HepG2 (cell line): ENCODE results near the gene ERC1. TPM values are rescaled to one million over a fixed set of nuclear protein-coding genes. Genes with fewer than 3 reads are reported as not detected.

ENCODE experiments used
- ATAC-seq: fragments of 200-7000 bp; cut with Tn5 transposase; 3 replicates; pipeline ENCODE4 v1.9.1; 2020; ENCODE audit warnings: mild to moderate bottlenecking, moderate library complexity
- BruUV-seq: library from RNA; stranded (reverse); fragments of 400-500 nt; replicated peaks from 2 replicates; lab custom pipeline; 2021; lab: Mats Ljungman, UMichigan
- CTCF ChIA-PET: fragments of 300-600 bp; formaldehyde crosslinking; extraction: SDS; loops from one replicate; lab custom pipeline; 2021; ENCODE audit warnings: low total read pairs, inconsistent platforms, low intra/inter-chr PET ratio; lab: Yijun Ruan, JAX
- POLR2A ChIA-PET: fragments of 350-600 bp; sonication (Branson Sonifier 250); formaldehyde crosslinking; loops from one replicate; lab custom pipeline; 2020; ENCODE audit warnings: antibody characterized with exemption, inconsistent platforms; lab: Yijun Ruan, JAX
- DNase-seq: peaks from one replicate; pipeline ENCODE4 v3.0.0-alpha.2; 2015; ENCODE audit warnings: low spot score
- FAIRE-seq: peaks from 3 replicates; lab custom pipeline; 2011; peaks lifted over from hg19 to GRCh38; lab: Jason Lieb, UNC
- H2AFZ ChIP-seq: one replicate; pipeline ENCODE4 v1.6.1; 2011; ENCODE audit warnings: low read length, inconsistent platforms
- H3K27ac ChIP-seq: fragments of 300-600 bp; 3 replicates; pipeline ENCODE4 v1.8.0; 2011; ENCODE audit warnings: mixed run types, mild to moderate bottlenecking, mixed read lengths, low read length, inconsistent platforms; ENCODE audit not compliant: insufficient read depth; ENCODE audit errors: extremely low read length
- H3K27me3 ChIP-seq, 2 experiments: fragments of 200-600 bp in 1 of 2; 2 replicates in 1 of 2; 3 replicates in 1 of 2; pipeline versions ENCODE4 v1.6.0 to v1.8.0; 2011; ENCODE audit warnings: low read length in 2 of 2, mild to moderate bottlenecking in 2 of 2, moderate library complexity in 2 of 2, inconsistent platforms in 1 of 2; ENCODE audit not compliant: insufficient read depth in 2 of 2, control insufficient read depth in 1 of 2
- H3K36me3 ChIP-seq, 2 experiments: fragments of 200-600 bp in 1 of 2; replicated peaks in 1 of 2; 2 replicates in 1 of 2; 3 replicates in 1 of 2; pipeline versions ENCODE4 v1.5.1 to v1.8.0; 2011; ENCODE audit warnings: low read length in 2 of 2, inconsistent platforms in 1 of 2; ENCODE audit not compliant: insufficient read depth in 2 of 2, control insufficient read depth in 1 of 2
- H3K4me1 ChIP-seq: 2 replicates; pipeline ENCODE4 v1.5.1; 2012; ENCODE audit warnings: low read length, inconsistent platforms; ENCODE audit not compliant: insufficient read depth
- H3K4me2 ChIP-seq: 2 replicates; pipeline ENCODE4 v1.6.0; 2011; ENCODE audit warnings: low read depth, low read length, inconsistent platforms
- H3K4me3 ChIP-seq, 3 experiments: fragments of 200-600 bp in 1 of 3; sonication (generic), shearing (Covaris generic) in 1 of 3; replicated peaks in 1 of 3; 2 replicates each; pipeline ENCODE4 v1.5.1; 2011 to 2016; ENCODE audit warnings: low read length in 3 of 3, inconsistent platforms in 2 of 3, low read depth in 2 of 3, mild to moderate bottlenecking in 2 of 3, control low read depth in 1 of 3, mixed read lengths in 1 of 3; ENCODE audit not compliant: insufficient read depth in 1 of 3
- H3K79me2 ChIP-seq: one replicate; pipeline ENCODE4 v1.6.1; 2011; ENCODE audit warnings: low read length, inconsistent platforms; ENCODE audit not compliant: insufficient read depth
- H3K9ac ChIP-seq: 2 replicates; pipeline ENCODE4 v1.6.0; 2011; ENCODE audit warnings: mild to moderate bottlenecking, low read depth, low read length, inconsistent platforms; ENCODE audit not compliant: insufficient read depth
- H3K9me3 ChIP-seq: 2 replicates; pipeline ENCODE4 v1.5.1; 2012; ENCODE audit warnings: mild to moderate bottlenecking, low read length
- H4K20me1 ChIP-seq: 2 replicates; pipeline ENCODE4 v1.6.0; 2011; ENCODE audit warnings: inconsistent platforms, mild to moderate bottlenecking, low read length, moderate library complexity; ENCODE audit not compliant: insufficient read depth
- CCDC6 ChIP-seq: sonication (generic); formaldehyde crosslinking; IDR thresholded peaks from 2 replicates; pipeline ENCODE4 v1.8.1; 2022; ENCODE audit warnings: mild to moderate bottlenecking, missing genetic modification reagents, moderate library complexity
- HNF4A ChIP-seq: sonication (generic); formaldehyde crosslinking; IDR thresholded peaks from 2 replicates; pipeline ENCODE4 v1.4.0; 2020; ENCODE audit warnings: missing genetic modification reagents
- SMC3 ChIP-seq: IDR thresholded peaks from 2 replicates; pipeline ENCODE4 v1.6.1; 2011; ENCODE audit warnings: low read length, improper control_type of control experiment
- ZNF543 ChIP-seq: sonication (generic); formaldehyde crosslinking; IDR thresholded peaks from 2 replicates; pipeline ENCODE4 v1.4.0; 2020; ENCODE audit warnings: mild to moderate bottlenecking, missing genetic modification reagents
- ZNF720 ChIP-seq: sonication (generic); formaldehyde crosslinking; IDR thresholded peaks from 2 replicates; pipeline ENCODE4 v1.4.0; 2020; ENCODE audit warnings: missing genetic modification reagents
- WGBS: methylation state at CpG from one replicate; pipeline ENCODE4 v1.1.6; 2017; ENCODE audit warnings: low lambda C conversion rate; 5-methylcytosine and 5-hydroxymethylcytosine counted together
- in situ Hi-C: cut with HindIII; loops from 2 replicates; pipeline ENCODE4 v1.10.0; 2017; ENCODE audit warnings: low pct_unique_long_range_greater_than_20kb; ENCODE audit not compliant: extremely low pct_ligation_motif_present
- intact Hi-C: fragments of 100-400 bp; cut with micrococcal nuclease; formaldehyde crosslinking; loops from one replicate; pipeline ENCODE4 v1.10.0; 2022; ENCODE audit not compliant: unreplicated experiment
- polyA plus RNA-seq, 8 experiments: library from polyadenylated mRNA; depleted of rRNA in 3 of 8; stranded (reverse) in 7 of 8; unstranded in 1 of 8; fragments of >200 nt; fragmentation: Illumina TruSeq in 4 of 8; extraction: Trizol in 4 of 8; gene quantifications; 2 replicates each; pipeline versions ENCODE4 v1.2.1 to v1.2.3, GENCODE V29; 2011 to 2016; ENCODE audit warnings: low read depth in 4 of 8, missing spikeins in 1 of 8, mixed read lengths in 1 of 8; ENCODE audit not compliant: insufficient read depth in 1 of 8
- total RNA-seq, 5 experiments: library from RNA; depleted of rRNA; stranded (reverse); fragments of >200 nt; fragmentation: Illumina TruSeq; extraction: Trizol; gene quantifications; 2 replicates each; pipeline ENCODE4 v1.2.3, GENCODE V29; 2016; ENCODE audit warnings: low read depth in 1 of 5
- TF ChIP-seq, protein P1 (sequence below): sonication (generic); formaldehyde crosslinking; conservative IDR thresholded peaks from 2 replicates; pipeline ENCODE4 v1.8.1; 2023; ENCODE audit warnings: missing genetic modification reagents
- TF ChIP-seq, protein P2 (sequence below): sonication (generic); formaldehyde crosslinking; IDR thresholded peaks from 2 replicates; pipeline ENCODE4 v1.9.0; 2021; ENCODE audit warnings: mild to moderate bottlenecking, missing genetic modification reagents

The ERC1 gene
- total and polyA plus RNA-seq, 2 of the 13 experiments (the other 11 are each of a cell fraction or from before 2014, with no cell fraction given): 6.1 to 12.4 TPM

DNA sequence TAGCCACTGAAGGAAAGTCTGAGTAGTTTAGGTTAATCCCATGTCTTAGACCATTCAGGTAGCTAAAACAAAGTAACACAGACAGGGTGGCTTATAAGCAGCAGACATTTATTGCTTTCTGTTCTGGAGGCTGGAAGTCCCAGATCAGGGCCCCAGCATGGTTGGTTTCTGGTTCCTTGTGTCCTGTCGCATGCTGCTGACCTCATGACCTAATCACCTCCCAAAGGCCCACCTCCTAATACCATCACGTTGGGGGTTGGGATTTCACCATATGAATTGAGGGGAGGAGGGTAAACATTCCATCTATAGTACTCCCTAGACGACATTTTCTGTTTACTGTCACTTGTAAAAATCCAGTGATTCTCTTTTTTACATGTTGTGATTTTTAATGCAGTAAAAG, 454.8 kb downstream of the ERC1 start:
- ATAC-seq: no peak
- ChIA-PET POLR2A (no interaction called here), CTCF (no interaction called here)
- Histone ChIP-seq H3K27ac (no peak overlapping the region), H3K9ac (no peak overlapping the region), H4K20me1 (no peaks in the 10 kb centered on the region), H3K4me2 (no peak overlapping the region), H2AFZ (no peak overlapping the region), H3K36me3 (peaks cover 3 to 10% of the 10 kb centered on the region in 2 experiments; a peak in 2 of 5 replicates), H3K27me3 (no peaks in the 10 kb centered on the region), H3K4me3 (no peak overlapping the region), H3K9me3 (no peaks in the 10 kb centered on the region), H3K79me2 (no peaks in the 10 kb centered on the region), H3K4me1 (no peaks in the 10 kb centered on the region)
- BruUV-seq: TSS peak; percentile 29
- no peak for DNase-seq
- 67% methylated on average over 3 of the region's 3 CpGs for WGBS
- intact Hi-C loops (no loop called here), in situ Hi-C loops (no loop called here)
- no peak for FAIRE-seq
- TF ChIP-seq CCDC6 (CRISPR knock-in tag) (no peak), ZNF720 (CRISPR knock-in tag) (no peak), SMC3 (no peak), ZNF543 (CRISPR knock-in tag) (no peak), HNF4A (CRISPR knock-in tag) (no peak)
- TF ChIP-seq, protein P1, sequence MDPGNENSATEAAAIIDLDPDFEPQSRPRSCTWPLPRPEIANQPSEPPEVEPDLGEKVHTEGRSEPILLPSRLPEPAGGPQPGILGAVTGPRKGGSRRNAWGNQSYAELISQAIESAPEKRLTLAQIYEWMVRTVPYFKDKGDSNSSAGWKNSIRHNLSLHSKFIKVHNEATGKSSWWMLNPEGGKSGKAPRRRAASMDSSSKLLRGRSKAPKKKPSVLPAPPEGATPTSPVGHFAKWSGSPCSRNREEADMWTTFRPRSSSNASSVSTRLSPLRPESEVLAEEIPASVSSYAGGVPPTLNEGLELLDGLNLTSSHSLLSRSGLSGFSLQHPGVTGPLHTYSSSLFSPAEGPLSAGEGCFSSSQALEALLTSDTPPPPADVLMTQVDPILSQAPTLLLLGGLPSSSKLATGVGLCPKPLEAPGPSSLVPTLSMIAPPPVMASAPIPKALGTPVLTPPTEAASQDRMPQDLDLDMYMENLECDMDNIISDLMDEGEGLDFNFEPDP (CRISPR knock-in tag): no peak
- TF ChIP-seq, protein P2, sequence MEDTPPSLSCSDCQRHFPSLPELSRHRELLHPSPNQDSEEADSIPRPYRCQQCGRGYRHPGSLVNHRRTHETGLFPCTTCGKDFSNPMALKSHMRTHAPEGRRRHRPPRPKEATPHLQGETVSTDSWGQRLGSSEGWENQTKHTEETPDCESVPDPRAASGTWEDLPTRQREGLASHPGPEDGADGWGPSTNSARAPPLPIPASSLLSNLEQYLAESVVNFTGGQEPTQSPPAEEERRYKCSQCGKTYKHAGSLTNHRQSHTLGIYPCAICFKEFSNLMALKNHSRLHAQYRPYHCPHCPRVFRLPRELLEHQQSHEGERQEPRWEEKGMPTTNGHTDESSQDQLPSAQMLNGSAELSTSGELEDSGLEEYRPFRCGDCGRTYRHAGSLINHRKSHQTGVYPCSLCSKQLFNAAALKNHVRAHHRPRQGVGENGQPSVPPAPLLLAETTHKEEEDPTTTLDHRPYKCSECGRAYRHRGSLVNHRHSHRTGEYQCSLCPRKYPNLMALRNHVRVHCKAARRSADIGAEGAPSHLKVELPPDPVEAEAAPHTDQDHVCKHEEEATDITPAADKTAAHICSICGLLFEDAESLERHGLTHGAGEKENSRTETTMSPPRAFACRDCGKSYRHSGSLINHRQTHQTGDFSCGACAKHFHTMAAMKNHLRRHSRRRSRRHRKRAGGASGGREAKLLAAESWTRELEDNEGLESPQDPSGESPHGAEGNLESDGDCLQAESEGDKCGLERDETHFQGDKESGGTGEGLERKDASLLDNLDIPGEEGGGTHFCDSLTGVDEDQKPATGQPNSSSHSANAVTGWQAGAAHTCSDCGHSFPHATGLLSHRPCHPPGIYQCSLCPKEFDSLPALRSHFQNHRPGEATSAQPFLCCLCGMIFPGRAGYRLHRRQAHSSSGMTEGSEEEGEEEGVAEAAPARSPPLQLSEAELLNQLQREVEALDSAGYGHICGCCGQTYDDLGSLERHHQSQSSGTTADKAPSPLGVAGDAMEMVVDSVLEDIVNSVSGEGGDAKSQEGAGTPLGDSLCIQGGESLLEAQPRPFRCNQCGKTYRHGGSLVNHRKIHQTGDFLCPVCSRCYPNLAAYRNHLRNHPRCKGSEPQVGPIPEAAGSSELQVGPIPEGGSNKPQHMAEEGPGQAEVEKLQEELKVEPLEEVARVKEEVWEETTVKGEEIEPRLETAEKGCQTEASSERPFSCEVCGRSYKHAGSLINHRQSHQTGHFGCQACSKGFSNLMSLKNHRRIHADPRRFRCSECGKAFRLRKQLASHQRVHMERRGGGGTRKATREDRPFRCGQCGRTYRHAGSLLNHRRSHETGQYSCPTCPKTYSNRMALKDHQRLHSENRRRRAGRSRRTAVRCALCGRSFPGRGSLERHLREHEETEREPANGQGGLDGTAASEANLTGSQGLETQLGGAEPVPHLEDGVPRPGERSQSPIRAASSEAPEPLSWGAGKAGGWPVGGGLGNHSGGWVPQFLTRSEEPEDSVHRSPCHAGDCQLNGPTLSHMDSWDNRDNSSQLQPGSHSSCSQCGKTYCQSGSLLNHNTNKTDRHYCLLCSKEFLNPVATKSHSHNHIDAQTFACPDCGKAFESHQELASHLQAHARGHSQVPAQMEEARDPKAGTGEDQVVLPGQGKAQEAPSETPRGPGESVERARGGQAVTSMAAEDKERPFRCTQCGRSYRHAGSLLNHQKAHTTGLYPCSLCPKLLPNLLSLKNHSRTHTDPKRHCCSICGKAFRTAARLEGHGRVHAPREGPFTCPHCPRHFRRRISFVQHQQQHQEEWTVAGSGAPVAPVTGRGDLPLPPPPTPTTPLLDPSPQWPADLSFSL (CRISPR knock-in tag): no peak
